Esophagus muscularis mucosa (tissue), 4 donors: ENCODE data around the gene PM20D1.

Experiments used
- EP300 ChIP-seq: sonication (generic); formaldehyde crosslinking; IDR thresholded peaks from one replicate; pipeline ENCODE4 v1.6.1; 2017; ENCODE audit warnings: antibody characterized with exemption
- POLR2A ChIP-seq: fragments of 450-650 bp; IDR thresholded peaks from one replicate; pipeline ENCODE4 v1.6.1; 2017; ENCODE audit warnings: antibody characterized with exemption, moderate library complexity, mild to moderate bottlenecking, low read depth
- POLR2AphosphoS5 ChIP-seq, 2 donors: sonication (generic); formaldehyde crosslinking; IDR thresholded peaks; one replicate each; pipeline ENCODE4 v1.6.1; 2017; ENCODE audit warnings: antibody characterized with exemption in 2 of 2
- TF ChIP-seq, protein P1 (sequence below), 3 experiments: fragments of 200-600 bp in 2 of 3; fragments of 450-650 bp in 1 of 3; sonication (generic) in 2 of 3; IDR thresholded peaks; one replicate each; pipeline ENCODE4 v1.5.1; 2017 to 2019; ENCODE audit warnings: antibody characterized with exemption in 3 of 3, mild to moderate bottlenecking in 2 of 3, moderate library complexity in 1 of 3

- TF ChIP-seq, protein P1, sequence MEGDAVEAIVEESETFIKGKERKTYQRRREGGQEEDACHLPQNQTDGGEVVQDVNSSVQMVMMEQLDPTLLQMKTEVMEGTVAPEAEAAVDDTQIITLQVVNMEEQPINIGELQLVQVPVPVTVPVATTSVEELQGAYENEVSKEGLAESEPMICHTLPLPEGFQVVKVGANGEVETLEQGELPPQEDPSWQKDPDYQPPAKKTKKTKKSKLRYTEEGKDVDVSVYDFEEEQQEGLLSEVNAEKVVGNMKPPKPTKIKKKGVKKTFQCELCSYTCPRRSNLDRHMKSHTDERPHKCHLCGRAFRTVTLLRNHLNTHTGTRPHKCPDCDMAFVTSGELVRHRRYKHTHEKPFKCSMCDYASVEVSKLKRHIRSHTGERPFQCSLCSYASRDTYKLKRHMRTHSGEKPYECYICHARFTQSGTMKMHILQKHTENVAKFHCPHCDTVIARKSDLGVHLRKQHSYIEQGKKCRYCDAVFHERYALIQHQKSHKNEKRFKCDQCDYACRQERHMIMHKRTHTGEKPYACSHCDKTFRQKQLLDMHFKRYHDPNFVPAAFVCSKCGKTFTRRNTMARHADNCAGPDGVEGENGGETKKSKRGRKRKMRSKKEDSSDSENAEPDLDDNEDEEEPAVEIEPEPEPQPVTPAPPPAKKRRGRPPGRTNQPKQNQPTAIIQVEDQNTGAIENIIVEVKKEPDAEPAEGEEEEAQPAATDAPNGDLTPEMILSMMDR (IDR thresholded peaks at IDR 0.05), result no peak
- no peak for TF ChIP-seq POLR2A
- TF ChIP-seq EP300, result no peak
- no peak for TF ChIP-seq POLR2AphosphoS5 (IDR thresholded peaks at IDR 0.05)
Observed at GRCh38 chr1:205810448-205811157, 39.3 kb downstream of the PM20D1 start.
